RWPE2 (cell line): ENCODE data around the gene WDR88.
"Not testable (repeated sequence)": the region's sequence is repeated elsewhere in the genome, so short reads cannot be mapped to it uniquely, and the experiment has no call there.

Source experiments
- ATAC-seq: fragments of 200-7000 bp; cut with Tn5 transposase; 3 replicates; pipeline ENCODE4 v1.9.1; 2021; ENCODE audit warnings: low read depth
- DNase-seq: peaks from one replicate; pipeline ENCODE4 v3.0.0-alpha.2; 2020; ENCODE audit warnings: low spot score
- H3K27ac ChIP-seq: fragments of 450-650 bp; 2 replicates; pipeline ENCODE4 v1.5.1; 2017; ENCODE audit warnings: mild to moderate bottlenecking; ENCODE audit not compliant: poor library complexity, severe bottlenecking
- H3K27me3 ChIP-seq: fragments of 250-450 bp; sonication (Bioruptor Pico); 2 replicates; pipeline ENCODE4 v1.5.1; 2021; ENCODE audit warnings: mild to moderate bottlenecking, moderate library complexity; ENCODE audit not compliant: insufficient read depth, poor library complexity, severe bottlenecking
- H3K36me3 ChIP-seq: fragments of 250-450 bp; sonication (Bioruptor Pico); 2 replicates; pipeline ENCODE4 v1.5.1; 2020; ENCODE audit warnings: low read depth, mild to moderate bottlenecking, moderate library complexity
- H3K4me1 ChIP-seq: fragments of 250-450 bp; sonication (Bioruptor Pico); 2 replicates; pipeline ENCODE4 v1.5.1; 2021; ENCODE audit warnings: mild to moderate bottlenecking, moderate library complexity; ENCODE audit not compliant: insufficient read depth, poor library complexity, severe bottlenecking
- H3K4me3 ChIP-seq: fragments of 250-450 bp; sonication (Bioruptor Pico); 2 replicates; pipeline ENCODE4 v1.5.1; 2021; ENCODE audit warnings: mild to moderate bottlenecking, moderate library complexity; ENCODE audit not compliant: severe bottlenecking
- H3K9me3 ChIP-seq: fragments of 250-450 bp; sonication (Bioruptor Pico); 2 replicates; pipeline ENCODE4 v1.5.1; 2021; ENCODE audit warnings: mild to moderate bottlenecking, moderate library complexity; ENCODE audit not compliant: severe bottlenecking
- TF ChIP-seq, protein P1 (sequence below): fragments of 450-650 bp; IDR thresholded peaks from one replicate; pipeline ENCODE4 v1.5.1; 2017; ENCODE audit warnings: mild to moderate bottlenecking, moderate library complexity; ENCODE audit not compliant: poor library complexity, severe bottlenecking

The WDR88 gene

DNA sequence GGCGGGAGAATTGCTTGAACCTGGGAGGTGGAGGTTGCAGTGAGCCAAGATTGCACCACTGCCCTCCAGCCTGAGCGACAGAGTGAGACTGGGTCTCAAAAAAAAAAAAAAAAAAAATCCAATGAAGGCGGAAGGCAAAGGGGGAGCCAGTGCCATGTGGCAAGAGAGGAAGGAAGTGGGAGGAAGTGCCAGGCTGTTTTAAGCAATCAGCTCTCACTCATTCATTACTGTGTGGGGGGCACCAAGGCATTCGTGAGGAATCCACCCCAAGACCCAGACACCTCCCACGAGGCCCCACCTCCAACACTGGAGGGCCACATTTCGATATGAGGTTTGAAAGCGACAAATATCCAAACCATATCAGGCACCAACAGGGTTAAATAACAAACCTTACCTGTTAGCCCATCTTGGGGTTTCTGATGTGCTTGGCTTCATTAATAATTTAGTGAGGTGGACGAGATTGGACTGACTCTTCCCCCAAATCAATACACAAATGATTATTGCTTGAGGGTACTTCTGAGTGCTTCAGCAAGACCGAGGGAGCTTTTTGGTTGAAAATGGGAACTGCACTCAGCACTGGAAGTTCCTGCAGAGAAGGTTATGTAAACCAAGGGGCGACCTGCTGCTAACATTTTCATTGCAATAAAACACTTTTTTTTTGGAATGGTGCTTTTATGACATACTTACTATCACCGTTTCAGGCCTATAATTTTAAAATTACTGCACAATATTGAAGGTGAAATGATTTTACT lies 54.7 kb downstream of the WDR88 start:
- ATAC-seq = no peak
- TF ChIP-seq, protein P1, sequence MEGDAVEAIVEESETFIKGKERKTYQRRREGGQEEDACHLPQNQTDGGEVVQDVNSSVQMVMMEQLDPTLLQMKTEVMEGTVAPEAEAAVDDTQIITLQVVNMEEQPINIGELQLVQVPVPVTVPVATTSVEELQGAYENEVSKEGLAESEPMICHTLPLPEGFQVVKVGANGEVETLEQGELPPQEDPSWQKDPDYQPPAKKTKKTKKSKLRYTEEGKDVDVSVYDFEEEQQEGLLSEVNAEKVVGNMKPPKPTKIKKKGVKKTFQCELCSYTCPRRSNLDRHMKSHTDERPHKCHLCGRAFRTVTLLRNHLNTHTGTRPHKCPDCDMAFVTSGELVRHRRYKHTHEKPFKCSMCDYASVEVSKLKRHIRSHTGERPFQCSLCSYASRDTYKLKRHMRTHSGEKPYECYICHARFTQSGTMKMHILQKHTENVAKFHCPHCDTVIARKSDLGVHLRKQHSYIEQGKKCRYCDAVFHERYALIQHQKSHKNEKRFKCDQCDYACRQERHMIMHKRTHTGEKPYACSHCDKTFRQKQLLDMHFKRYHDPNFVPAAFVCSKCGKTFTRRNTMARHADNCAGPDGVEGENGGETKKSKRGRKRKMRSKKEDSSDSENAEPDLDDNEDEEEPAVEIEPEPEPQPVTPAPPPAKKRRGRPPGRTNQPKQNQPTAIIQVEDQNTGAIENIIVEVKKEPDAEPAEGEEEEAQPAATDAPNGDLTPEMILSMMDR = no peak
- no peak for DNase-seq

DNA sequence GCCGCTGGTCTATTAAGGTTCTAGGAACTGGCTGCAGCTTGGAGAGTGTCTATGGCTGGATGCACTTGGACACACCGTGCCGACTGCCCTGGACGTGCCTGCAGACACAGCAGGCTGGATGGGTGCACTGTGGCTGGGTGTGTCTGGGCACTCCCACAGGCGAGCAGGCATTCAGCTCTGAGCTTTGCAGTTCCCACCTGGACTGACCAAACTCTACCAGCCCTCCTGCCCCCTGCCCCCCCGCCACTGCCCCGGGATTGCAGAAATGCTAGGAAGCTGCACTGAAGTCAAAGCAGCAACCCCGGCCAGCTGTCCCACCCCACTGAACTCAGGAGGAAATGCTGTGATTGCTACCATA lies 55.2 kb downstream of the WDR88 start:
- Histone ChIP-seq H3K27ac (no peak overlapping the region), H3K4me1 (no peaks in the 10 kb centered on the region), H3K4me3 (no peak overlapping the region), H3K27me3 (no peaks in the 10 kb centered on the region), H3K36me3 (no peaks in the 10 kb centered on the region), H3K9me3 (no peaks in the 10 kb centered on the region)
- no peak for DNase-seq
- TF ChIP-seq, protein P1 = no peak
- no peak for ATAC-seq

More for the DNA sequence above, 54.7 kb downstream of the WDR88 start:
- H3K36me3 ChIP-seq = no peaks in the 10 kb centered on the region
- H3K9me3 ChIP-seq = no peaks in the 10 kb centered on the region
- no peak overlapping the region for H3K27ac ChIP-seq
- no peaks in the 10 kb centered on the region for H3K4me1 ChIP-seq
- no peak overlapping the region for H3K4me3 ChIP-seq
- H3K27me3 ChIP-seq = no peaks in the 10 kb centered on the region

DNA sequence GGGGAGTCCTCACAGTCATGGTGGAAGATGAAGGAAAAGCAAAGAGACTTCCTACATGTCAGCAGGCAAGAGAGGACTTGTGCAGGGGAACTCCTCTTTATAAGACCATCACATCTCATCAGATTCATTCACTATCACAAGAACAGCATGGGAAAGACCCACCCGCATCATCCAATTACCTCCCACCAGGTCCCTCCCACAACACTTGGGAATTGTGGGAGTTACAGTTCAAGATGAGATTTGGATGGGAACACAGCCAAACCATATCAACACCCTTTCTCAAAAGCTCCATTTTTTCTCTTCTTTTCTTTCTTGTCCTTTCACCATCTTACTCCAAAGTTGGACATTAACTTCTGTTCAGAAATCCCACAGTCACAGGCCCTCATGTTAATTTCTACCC lies 57.5 kb downstream of the WDR88 start:
- DNase-seq (no peak), ATAC-seq (no peak)
- Histone ChIP-seq H3K27ac (no peak overlapping the region), H3K4me1 (no peaks in the 10 kb centered on the region), H3K27me3 (peaks cover 10% of the 10 kb centered on the region), H3K36me3 (no peaks in the 10 kb centered on the region), H3K9me3 (no peaks in the 10 kb centered on the region), H3K4me3 (no peak overlapping the region)
- TF ChIP-seq, protein P1 = no peak

- peaks cover 17% of the 10 kb centered on the region for H3K27me3 ChIP-seq
- not testable (repeated sequence) for H3K27ac ChIP-seq, H3K4me1 ChIP-seq, H3K36me3 ChIP-seq, H3K9me3 ChIP-seq, DNase-seq, H3K4me3 ChIP-seq, ATAC-seq
Measured at GRCh38 chr19:33191092-33191491, 59.2 kb downstream of the WDR88 start.

GRCh38 chr19:33191501-33191900 lies 59.6 kb downstream of the WDR88 start:
- H3K4me1 ChIP-seq = no peaks in the 10 kb centered on the region
- no peaks in the 10 kb centered on the region for H3K9me3 ChIP-seq
- TF ChIP-seq, protein P1 = no peak
- DNase-seq = no peak
- no peak overlapping the region for H3K27ac ChIP-seq
- H3K36me3 ChIP-seq = no peaks in the 10 kb centered on the region
- H3K27me3 ChIP-seq = peaks cover 17% of the 10 kb centered on the region
- H3K4me3 ChIP-seq = no peak overlapping the region
- no peak for ATAC-seq
